Stimulated activated memory B cell treated with anti-CD40 and anti-IgM and Interleukin-4, amounts not matched to agents 10 μg/mL and 1 μg/mL and 100 μg/mL, for 72 hours (primary cell): Measurements from ENCODE around the gene KRTAP9-1.
"Not testable (repeated sequence)": the region's sequence is repeated elsewhere in the genome, so short reads cannot be mapped to it uniquely, and the experiment has no call there.

Experiments
- ATAC-seq: fragments of 150-1000 bp; cut with Tn5 transposase; 2 replicates; pipeline ENCODE4 v1.10.0; 2021
- H3K27ac Mint-ChIP-seq: one replicate; pipeline ENCODE4 v1.8.0; 2022; ENCODE audit warnings: mild to moderate bottlenecking, mixed read lengths
- H3K27me3 Mint-ChIP-seq: one replicate; pipeline ENCODE4 v1.8.0; 2022; ENCODE audit warnings: mixed read lengths
- H3K36me3 Mint-ChIP-seq: one replicate; pipeline ENCODE4 v1.8.0; 2022; ENCODE audit warnings: mixed read lengths
- H3K4me1 Mint-ChIP-seq: one replicate; pipeline ENCODE4 v1.8.0; 2022; ENCODE audit warnings: mixed read lengths
- H3K4me3 Mint-ChIP-seq: one replicate; pipeline ENCODE4 v1.8.0; 2022; ENCODE audit warnings: mild to moderate bottlenecking, moderate library complexity, mixed read lengths
- H3K9me3 Mint-ChIP-seq: one replicate; pipeline ENCODE4 v1.8.0; 2022; ENCODE audit warnings: mixed read lengths

Gene KRTAP9-1

DNA sequence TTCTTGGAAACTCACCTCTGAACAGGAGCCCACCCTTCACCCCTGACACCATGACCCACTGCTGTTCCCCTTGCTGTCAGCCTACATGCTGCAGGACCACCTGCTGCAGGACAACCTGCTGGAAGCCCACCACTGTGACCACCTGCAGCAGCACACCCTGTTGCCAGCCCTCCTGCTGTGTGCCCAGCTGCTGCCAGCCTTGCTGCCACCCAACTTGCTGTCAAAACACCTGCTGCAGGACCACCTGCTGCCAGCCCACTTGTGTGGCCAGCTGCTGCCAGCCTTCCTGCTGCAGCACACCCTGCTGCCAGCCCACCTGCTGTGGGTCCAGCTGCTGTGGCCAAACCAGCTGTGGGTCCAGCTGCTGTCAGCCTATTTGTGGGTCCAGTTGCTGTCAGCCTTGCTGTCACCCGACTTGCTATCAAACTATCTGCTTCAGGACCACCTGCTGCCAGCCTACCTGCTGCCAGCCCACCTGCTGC lies at the start of gene KRTAP9-1:
Gene KRTAP9-1, plus strand, starts transcription at position 51 of the 482 bp plus-strand sequence. Its CDS starts 0 bp downstream, at position 51.
- H3K4me1 Mint-ChIP-seq, H3K9me3 Mint-ChIP-seq, H3K4me3 Mint-ChIP-seq, H3K36me3 Mint-ChIP-seq, ATAC-seq: not testable (repeated sequence)
- Mint-ChIP-seq H3K27ac (peak within 1 kb of the TSS; percentile 18), H3K27me3 (peaks cover 32% of the 10 kb centered on the region)

DNA sequence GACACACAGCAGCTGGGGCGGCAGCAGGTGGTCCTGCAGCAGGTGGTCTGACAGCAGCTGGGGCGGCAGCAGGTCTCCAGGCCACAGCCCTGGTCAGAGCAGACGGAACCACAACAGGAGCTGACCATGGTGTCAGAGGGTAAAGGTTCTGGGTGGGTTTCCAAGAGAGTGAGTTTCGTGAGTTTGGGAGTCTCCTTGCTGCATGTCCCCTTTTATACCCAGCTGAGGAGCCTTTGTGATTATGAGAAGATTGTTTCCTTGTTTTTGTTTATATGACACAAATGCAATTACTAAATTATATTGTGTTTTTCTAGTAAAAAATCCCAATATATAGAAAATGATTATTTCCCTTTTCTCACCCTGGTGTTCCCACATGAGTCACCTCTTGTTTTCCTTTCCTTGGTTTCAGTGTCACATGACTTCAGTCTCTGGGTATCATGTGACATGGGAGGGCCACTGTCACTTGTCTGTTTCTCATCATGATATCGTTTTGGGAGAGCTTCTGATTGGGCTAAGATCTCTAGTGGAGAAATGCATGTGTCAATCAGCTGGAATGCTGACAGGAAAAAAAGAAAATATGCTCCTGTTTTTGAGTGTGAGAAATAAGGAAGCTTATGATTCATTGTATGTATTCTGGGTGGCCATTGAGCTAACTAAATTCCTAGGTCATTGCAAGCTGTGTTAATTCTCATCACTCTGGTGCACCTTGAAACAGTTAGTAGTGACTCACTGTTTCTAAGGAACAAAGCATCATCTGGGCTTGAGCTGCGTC lies 49.1 kb upstream of the KRTAP9-1 start, which contains the start of gene KRTAP4-6:
Gene KRTAP4-6, minus strand, starts transcription at position 185 of the 772 bp plus-strand sequence. Its CDS starts 57 bp downstream, at position 128.
- Mint-ChIP-seq H3K9me3 (peaks cover 33% of the 10 kb centered on the region), H3K36me3 (peaks cover 22% of the 10 kb centered on the region), H3K4me1 (no peaks in the 10 kb centered on the region), H3K27ac (no peak within 1 kb of the TSS), H3K4me3 (no peak within 1 kb of the TSS), H3K27me3 (peaks cover 25% of the 10 kb centered on the region)
- ATAC-seq = no peak

GRCh38 chr17:41141361-41141760 lies 48.3 kb upstream of the KRTAP9-1 start:
- H3K9me3 Mint-ChIP-seq = peaks cover 32% of the 10 kb centered on the region
- H3K4me3 Mint-ChIP-seq = no peak overlapping the region
- peaks cover 22% of the 10 kb centered on the region for H3K36me3 Mint-ChIP-seq
- peaks cover 25% of the 10 kb centered on the region for H3K27me3 Mint-ChIP-seq
- H3K27ac Mint-ChIP-seq = no peak overlapping the region
- H3K4me1 Mint-ChIP-seq = no peaks in the 10 kb centered on the region
- ATAC-seq = no peak

DNA sequence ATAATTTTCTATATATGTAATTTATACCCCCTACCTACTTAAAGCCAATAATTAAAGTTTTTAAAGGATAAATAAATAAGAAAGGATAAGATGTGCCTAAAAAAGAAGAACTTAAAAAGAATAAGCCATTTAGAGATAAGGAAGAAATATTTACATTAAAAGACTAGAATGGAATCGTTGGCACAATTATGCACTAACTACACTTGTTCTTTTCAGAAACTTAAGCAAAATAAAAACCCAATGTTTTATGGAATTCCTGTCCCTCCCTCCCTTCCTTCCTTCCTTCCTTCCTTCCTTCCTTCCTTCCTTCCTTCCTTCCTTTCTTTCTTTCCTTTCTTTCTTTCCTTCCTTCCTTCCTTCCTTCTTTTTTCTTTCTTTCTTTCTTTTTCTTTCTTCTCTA lies 44.8 kb upstream of the KRTAP9-1 start:
- no peak overlapping the region for H3K27ac Mint-ChIP-seq

DNA sequence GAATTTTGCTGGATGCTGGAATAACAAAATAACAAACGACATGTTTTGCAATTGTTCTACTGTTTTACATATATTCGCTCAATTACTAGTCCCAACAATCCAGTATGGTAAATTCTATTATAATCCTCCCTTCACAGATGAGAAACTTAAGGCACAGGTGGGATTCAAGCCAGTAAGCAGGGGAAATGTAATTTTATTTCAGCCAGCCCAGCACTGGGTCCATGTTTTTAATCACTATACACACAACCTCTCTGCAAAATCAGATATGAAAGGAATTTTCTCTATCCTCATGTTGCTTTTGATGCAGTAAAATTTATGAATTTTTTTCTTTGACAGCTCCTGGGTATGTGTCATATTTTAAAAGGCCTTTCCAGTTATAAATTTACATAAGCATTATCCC lies 44.4 kb upstream of the KRTAP9-1 start:
- H3K4me3 Mint-ChIP-seq = no peak overlapping the region

More for the DNA sequence above, 44.8 kb upstream of the KRTAP9-1 start:
- Mint-ChIP-seq H3K36me3 (peaks cover 11% of the 10 kb centered on the region), H3K27me3 (peaks cover 10% of the 10 kb centered on the region), H3K9me3 (peaks cover 23% of the 10 kb centered on the region), H3K4me1 (no peaks in the 10 kb centered on the region), H3K4me3 (no peak overlapping the region)
- ATAC-seq = no peak

GRCh38 chr17:41147531-41148204 lies 42.0 kb upstream of the KRTAP9-1 start:
- Mint-ChIP-seq H3K27me3 (peaks cover 2% of the 10 kb centered on the region), H3K4me3 (no peak overlapping the region), H3K36me3 (peaks cover 9% of the 10 kb centered on the region), H3K27ac (no peak overlapping the region), H3K9me3 (peaks cover 16% of the 10 kb centered on the region), H3K4me1 (no peaks in the 10 kb centered on the region)
- ATAC-seq = no peak

More for the DNA sequence above, 44.4 kb upstream of the KRTAP9-1 start:
- Mint-ChIP-seq H3K9me3 (peaks cover 22% of the 10 kb centered on the region), H3K27ac (no peak overlapping the region), H3K4me1 (no peaks in the 10 kb centered on the region), H3K27me3 (peaks cover 6% of the 10 kb centered on the region), H3K36me3 (peaks cover 10% of the 10 kb centered on the region)
- ATAC-seq = no peak

DNA sequence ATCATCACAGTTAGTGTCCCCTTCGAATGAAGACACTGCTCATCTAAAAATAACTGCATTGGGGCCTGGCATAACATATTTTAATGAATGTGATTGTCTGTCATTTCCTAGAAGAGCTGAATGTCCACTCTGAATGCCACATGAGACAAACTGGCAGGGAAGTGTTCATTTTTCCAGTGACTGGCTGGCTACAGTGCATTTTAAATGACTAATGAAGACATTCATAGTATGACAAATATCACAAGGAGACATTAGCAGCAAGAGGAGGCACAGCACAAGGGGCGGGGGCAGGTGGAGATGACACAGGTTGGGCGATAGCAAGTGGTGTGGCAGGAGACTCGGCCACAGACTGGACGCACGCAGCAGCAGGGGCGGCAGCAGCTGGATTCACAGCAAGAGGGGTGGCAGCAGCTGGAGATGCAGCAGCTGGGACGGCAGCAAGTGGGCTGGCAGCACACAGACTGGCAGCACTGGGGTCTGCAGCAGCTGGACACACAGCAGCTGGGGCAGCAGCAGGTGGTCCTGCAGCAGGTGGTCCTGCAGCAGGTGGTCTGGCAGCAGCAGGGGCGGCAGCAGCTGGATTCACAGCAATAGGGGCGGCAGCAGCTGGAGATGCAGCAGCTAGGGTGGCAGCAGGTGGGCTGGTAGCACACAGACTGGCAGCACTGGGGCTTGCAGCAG lies 40.6 kb upstream of the KRTAP9-1 start:
- H3K36me3 Mint-ChIP-seq, H3K27ac Mint-ChIP-seq, H3K9me3 Mint-ChIP-seq, H3K4me1 Mint-ChIP-seq, ATAC-seq, H3K4me3 Mint-ChIP-seq, H3K27me3 Mint-ChIP-seq: not testable (repeated sequence)

DNA sequence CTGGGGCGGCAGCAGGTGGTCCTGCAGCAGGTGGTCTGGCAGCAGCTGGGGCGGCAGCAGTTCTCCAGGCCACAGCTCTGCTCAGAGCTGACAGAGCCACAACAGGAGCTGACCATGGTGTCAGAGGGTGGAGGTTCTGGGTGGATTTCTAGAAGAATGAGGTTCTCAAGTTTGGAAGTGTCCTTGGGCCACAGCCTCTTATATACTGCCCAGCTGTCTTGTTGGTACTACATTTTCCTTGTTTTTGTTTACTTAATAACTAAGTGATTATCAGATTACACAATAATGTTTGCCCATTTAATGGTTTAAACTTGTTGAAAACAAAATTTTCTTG lies 40.1 kb upstream of the KRTAP9-1 start, which contains the start of gene KRTAP4-5:
Gene KRTAP4-5, minus strand, starts transcription at position 174 of the 334 bp plus-strand sequence. Its CDS starts 58 bp downstream, at position 116.
- Mint-ChIP-seq H3K27ac (no peak within 1 kb of the TSS), H3K4me1 (no peaks in the 10 kb centered on the region), H3K36me3 (no peaks in the 10 kb centered on the region), H3K4me3 (no peak within 1 kb of the TSS), H3K27me3 (peaks cover 14% of the 10 kb centered on the region), H3K9me3 (peaks cover 3% of the 10 kb centered on the region)
- no peak for ATAC-seq

DNA sequence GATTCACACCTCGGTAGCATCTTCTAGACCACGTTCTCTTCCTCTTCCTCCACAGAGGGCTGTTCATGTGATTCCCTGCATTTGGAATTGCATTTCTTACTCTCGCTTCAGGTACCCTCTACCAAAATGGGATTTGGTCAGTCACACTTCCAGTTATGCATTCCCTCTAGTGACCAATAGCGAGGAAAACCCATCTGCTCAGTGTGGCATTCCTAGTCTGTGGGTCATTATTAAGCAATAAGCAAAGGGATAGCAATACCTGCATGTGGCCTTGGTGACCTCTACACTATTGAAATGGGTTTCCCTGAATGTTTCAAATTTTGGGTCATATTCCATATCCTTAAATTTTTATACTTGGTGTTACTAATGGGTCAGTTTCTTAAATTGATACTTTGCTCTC lies 39.7 kb upstream of the KRTAP9-1 start:
- Mint-ChIP-seq H3K9me3 (peaks cover 3% of the 10 kb centered on the region), H3K27me3 (peaks cover 16% of the 10 kb centered on the region), H3K4me3 (no peak overlapping the region), H3K36me3 (no peaks in the 10 kb centered on the region), H3K27ac (no peak overlapping the region), H3K4me1 (no peaks in the 10 kb centered on the region)
- ATAC-seq = no peak

GRCh38 chr17:41151525-41151924 lies 38.2 kb upstream of the KRTAP9-1 start:
- no peak overlapping the region for H3K4me3 Mint-ChIP-seq
- no peaks in the 10 kb centered on the region for H3K36me3 Mint-ChIP-seq
- H3K27me3 Mint-ChIP-seq = peaks cover 28% of the 10 kb centered on the region

GRCh38 chr17:41153856-41154255 lies 35.8 kb upstream of the KRTAP9-1 start:
- ATAC-seq = no peak
- no peak overlapping the region for H3K4me3 Mint-ChIP-seq
- no peak overlapping the region for H3K27ac Mint-ChIP-seq
- peaks cover 52% of the 10 kb centered on the region for H3K27me3 Mint-ChIP-seq
- no peaks in the 10 kb centered on the region for H3K9me3 Mint-ChIP-seq
- H3K4me1 Mint-ChIP-seq = no peaks in the 10 kb centered on the region
- no peaks in the 10 kb centered on the region for H3K36me3 Mint-ChIP-seq

More at GRCh38 chr17:41151525-41151924, 38.2 kb upstream of the KRTAP9-1 start:
- Mint-ChIP-seq H3K9me3 (peaks cover 3% of the 10 kb centered on the region), H3K27ac (no peak overlapping the region), H3K4me1 (no peaks in the 10 kb centered on the region)
- ATAC-seq = no peak

DNA sequence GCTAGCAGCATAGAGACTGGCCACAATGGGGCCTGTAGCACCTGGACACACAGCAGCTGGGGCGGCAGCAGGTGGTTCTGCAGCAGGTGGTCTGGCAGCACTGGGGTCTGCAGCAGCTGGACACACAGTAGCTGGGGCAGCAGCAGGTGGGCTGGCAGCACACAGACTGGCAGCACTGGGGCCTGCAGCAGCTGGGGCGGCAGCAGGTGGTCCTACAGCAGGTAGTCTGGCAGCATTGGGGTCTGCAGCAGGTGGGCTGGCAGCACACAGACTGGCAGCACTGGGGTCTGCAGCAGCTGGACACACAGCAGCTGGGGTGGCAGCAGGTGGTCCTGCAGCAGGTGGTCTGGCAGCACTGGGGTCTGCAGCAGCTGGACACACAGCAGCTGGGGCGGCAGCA lies 29.5 kb upstream of the KRTAP9-1 start:
- not testable (repeated sequence) for H3K27ac Mint-ChIP-seq, H3K9me3 Mint-ChIP-seq, ATAC-seq, H3K4me1 Mint-ChIP-seq, H3K4me3 Mint-ChIP-seq, H3K36me3 Mint-ChIP-seq
- H3K27me3 Mint-ChIP-seq = peaks cover 47% of the 10 kb centered on the region

DNA sequence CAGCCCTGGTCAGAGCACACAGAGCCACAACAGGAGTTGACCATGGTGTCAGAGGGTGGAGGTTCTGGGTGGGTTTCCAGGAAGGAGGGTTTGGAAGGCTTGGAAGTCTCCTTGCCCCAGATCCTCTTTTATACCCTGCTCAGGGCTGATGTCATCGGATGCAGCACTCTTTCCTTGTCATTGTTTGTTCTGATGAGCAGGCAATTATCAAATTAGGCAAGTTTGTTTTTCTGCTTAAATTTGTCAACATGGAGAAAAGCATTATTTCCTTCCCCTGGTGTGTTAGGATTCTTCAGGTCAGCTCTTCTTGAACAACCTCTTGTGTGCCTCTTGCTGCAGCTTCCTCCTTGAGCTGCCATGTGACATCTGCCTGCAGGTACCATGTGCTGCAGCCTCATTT lies 29.0 kb upstream of the KRTAP9-1 start, which contains the start of gene KRTAP4-4:
Gene KRTAP4-4, minus strand, starts transcription at position 101 of the 400 bp plus-strand sequence. Its CDS starts 57 bp downstream, at position 44.
- Mint-ChIP-seq H3K4me3 (no peak within 1 kb of the TSS), H3K36me3 (no peaks in the 10 kb centered on the region), H3K9me3 (no peaks in the 10 kb centered on the region), H3K27ac (no peak within 1 kb of the TSS), H3K27me3 (peaks cover 43% of the 10 kb centered on the region), H3K4me1 (no peaks in the 10 kb centered on the region)
- ATAC-seq = no peak

GRCh38 chr17:41163828-41164227 lies 25.9 kb upstream of the KRTAP9-1 start:
- no peaks in the 10 kb centered on the region for H3K36me3 Mint-ChIP-seq
- H3K27ac Mint-ChIP-seq = no peak overlapping the region
- no peaks in the 10 kb centered on the region for H3K9me3 Mint-ChIP-seq
- H3K4me3 Mint-ChIP-seq = no peak overlapping the region
- peaks cover 11% of the 10 kb centered on the region for H3K27me3 Mint-ChIP-seq
- no peak for ATAC-seq
- H3K4me1 Mint-ChIP-seq = no peaks in the 10 kb centered on the region

- H3K27me3 Mint-ChIP-seq = peaks cover 6% of the 10 kb centered on the region
- H3K4me3 Mint-ChIP-seq = no peak overlapping the region
- no peak for ATAC-seq
Observed at GRCh38 chr17:41167561-41167960, 22.1 kb upstream of the KRTAP9-1 start.

More at GRCh38 chr17:41167561-41167960, 22.1 kb upstream of the KRTAP9-1 start:
- Mint-ChIP-seq H3K27ac (no peak overlapping the region), H3K9me3 (no peaks in the 10 kb centered on the region), H3K4me1 (no peaks in the 10 kb centered on the region), H3K36me3 (no peaks in the 10 kb centered on the region)
